HG03520 (cell line): ENCODE measurements around the gene RNASEH2C.
"Not testable (repeated sequence)": the region's sequence is repeated elsewhere in the genome, so short reads cannot be mapped to it uniquely, and the experiment has no call there.

Experiments
- ATAC-seq: cut with Tn5 transposase; IDR thresholded peaks from one replicate; pipeline ENCODE4 v1.9.1; 2021; ENCODE audit warnings: mild to moderate bottlenecking, moderate library complexity; ENCODE audit not compliant: unreplicated experiment

The RNASEH2C gene

DNA sequence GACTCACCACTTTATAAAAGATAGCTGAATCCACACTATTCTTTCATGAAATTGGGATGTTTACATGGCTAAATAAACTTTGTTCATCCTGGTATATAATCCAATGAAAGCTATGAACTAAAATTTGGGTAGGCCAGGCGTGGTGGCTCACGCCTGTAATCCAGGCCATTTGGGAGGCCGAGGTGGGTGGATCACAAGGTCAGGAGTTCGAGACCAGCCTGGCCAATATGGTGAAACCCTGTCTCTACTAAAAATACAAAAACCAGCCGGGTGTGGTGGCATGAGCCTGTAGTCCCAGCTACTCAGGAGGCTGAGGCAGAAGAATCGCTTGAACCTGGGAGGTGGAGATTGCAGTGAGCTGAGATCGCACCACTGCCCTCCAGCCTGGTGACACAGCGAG lies 28.8 kb downstream of the RNASEH2C start:
- ATAC-seq = not testable (repeated sequence)

DNA sequence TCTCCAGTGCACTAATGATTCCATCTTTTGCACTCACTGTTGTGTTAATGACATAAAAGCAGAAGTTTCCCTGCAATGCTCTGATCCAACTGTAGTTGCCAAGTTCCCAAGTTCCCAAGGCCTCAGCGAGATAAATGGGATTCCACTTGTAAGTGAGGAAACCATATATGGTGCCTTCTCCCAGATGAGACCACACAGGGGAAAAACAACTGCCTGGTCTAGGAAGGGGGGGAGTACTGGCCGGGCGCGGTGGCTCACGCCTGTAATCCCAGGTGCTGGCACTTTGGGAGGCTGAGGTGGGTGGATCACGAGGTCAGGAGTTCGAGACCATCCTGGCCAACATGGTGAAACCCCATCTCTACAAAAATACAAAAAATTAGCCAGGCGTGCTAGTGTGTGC lies 34.6 kb downstream of the RNASEH2C start:
- ATAC-seq = no peak

DNA sequence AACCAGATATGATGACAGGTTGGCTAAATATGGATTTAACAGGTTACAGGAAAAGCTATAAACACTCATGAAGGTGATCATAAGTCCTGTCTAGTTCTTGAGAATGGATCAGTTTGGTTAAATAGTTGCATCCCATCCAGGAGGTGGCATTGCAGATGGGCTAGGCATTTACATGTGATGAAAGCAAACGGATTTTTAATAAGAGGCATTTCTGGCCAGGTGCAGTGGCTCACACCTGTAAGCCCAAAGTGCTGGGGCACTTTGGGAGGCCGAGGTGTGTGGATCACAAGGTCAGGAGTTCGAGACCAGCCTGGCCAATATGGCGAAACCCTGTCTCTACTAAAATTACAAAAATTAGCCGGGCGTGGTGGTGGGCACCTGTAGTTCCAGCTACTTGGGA lies 37.1 kb downstream of the RNASEH2C start:
- not testable (repeated sequence) for ATAC-seq

DNA sequence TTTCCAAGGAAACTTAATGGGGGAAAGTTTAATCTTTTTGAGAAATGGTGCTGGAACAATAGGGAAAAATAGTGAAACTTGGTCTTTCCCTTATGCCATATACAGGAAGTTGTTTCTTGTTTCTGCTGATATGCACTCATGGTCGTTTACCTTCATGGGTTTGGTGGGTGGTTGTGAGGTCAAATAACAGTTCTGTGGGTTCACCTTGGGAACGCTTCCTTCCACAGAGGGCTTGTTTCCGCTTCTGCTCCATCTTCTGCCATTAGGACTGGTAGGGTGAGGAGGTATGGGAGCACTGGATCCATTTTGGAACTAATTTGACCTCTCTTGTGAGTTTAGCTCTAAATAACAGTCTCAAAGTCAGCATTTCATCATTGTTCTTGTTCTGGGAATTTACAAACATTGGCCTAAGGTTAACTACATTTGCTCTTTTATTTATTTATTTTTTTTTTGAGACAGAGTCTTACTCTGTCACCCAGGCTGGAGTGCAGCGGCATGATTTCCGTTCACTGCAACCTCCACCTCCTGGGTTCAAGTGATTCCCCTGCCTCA lies 40.3 kb downstream of the RNASEH2C start:
- no peak for ATAC-seq

DNA sequence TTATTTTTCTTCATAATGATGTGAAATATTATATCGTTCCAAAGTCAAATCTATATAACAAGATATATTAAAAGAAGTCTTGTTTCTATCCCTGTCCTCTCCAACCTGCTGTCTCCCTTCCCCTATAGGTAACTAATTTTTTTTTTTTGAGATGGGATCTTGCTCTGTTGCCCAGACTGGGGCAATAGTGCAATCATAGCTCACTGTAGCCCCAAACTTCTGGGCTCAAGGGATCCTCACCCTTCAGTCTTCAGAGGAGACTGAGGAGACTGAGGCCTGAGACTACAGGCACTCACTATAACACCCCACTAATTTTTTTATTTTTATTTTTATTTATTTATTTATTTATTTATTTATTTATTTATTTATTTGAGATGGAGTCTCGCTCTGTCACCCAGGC lies 47.6 kb downstream of the RNASEH2C start:
- no peak for ATAC-seq

DNA sequence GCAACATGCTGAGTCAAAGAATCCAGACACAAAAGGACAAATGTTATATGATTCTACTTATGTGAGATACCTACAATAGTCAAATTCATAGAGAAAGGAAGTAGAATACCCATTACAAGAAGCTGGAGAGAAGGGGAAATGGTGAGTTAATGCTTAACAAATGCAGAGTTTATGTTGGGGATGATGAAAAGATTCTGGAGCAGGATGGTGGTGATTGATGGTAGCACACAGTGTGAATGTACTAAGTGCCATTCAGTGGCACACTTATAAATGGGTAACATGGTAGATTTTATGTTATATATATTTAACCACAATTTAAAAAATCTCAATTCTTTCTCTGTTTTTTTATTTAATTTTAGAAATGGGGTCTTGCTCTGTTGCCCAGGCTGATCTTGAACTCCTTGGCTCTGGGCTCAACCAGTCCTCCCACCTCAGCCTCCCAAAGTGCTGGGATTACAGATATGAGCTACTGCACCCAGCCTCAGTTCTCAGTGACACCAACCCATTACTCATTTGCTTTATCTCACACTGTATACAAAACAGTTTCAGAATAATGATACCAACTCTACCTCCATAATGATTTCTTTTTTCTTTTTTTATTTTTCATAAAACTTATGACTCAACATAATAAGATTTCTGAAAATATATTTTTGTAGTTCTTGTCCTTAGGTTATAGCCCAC lies 48.3 kb downstream of the RNASEH2C start:
- no peak for ATAC-seq
